HL-60/S4 treated with phorbol 12-myristate 13-acetate at 8.2 ng/mL for 4 days and 3 days (cell line): ENCODE results near the gene TMEM184B.

Experiments used
- in situ Hi-C: fragments of 300-500 bp; cut with MboI; formaldehyde crosslinking; loops from 2 replicates; pipeline ENCODE4 v1.15.0; 2022; ENCODE audit warnings: low sequenced_read_pairs

Gene TMEM184B

DNA sequence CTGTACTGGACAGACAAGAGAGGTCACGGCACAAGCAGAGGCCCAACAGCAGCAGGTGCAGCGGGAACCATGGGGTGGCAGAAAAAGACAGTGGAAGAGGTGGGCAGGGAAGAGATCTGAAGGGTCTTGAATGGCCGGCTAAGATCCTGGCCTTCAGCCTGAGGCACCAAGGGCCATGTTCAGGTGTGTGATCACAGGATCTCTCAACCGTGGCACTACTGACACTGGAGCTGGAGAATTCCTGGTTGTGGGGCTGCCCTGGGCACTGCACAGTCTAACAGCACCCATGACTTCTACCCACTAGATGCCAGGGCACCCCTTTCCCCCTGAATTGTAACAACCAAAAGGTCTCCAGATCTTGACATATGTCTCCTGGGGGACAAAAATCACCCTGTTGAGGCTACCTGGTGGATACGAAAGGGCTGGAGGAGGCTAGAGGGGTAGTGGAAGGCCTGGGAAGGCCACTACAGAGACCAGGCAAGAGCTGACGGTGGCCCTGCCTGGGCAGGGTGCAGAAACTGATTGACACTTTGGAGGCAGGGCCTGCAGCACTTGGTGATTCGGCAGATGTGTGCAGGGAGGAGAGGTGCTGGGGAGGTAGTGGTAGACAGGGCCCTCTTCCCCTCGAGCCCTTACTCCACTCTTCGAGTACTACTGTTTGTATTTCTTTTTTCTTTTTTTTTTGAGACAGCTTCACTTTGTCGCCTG is 36.1 kb upstream of the TMEM184B start:
- in situ Hi-C loops, result no loop called here

DNA sequence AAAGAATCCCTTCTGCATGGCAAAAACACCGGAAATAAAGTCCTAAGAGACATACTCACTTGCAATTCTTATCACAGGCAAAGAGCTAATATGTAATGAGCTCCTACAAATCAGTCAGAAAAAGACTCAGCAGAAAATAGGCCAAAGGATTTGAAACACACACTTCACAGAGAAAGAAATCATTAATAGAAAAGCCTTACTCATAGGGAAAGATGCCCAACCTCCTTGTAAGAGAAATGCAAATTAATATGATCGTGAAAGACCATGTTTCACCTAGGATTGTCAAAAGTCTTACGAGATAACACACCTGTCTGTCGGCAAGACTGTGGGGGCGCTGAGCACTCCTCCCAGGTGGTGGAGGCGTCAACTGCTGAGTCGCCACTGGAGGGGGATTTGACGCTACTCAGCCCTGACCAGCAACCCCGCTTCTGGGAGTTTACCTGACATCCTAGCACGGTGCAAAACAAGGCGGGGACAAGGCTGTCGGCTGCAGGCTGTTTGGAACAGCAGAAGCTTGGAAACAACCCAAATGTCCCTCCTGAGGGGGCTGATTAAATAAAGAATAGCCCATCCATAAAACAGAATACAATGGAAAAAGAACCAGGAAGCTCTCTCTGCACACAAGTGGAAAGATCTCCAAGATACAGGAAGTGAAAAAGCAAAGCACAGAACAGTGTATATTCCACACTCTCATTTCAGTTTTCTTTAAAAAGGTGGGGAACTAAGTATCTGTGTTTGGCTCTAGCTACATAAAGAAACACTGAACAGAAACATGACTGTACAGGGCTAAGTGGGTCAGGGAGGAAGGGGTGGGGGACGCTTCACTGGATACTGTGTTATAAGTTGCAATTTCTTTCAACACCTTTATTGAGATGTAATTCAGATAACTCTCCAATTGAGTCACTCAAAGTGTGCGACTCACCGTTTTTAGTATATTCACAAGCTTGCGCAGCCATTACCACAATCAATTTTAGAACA is 33.0 kb upstream of the TMEM184B start:
- in situ Hi-C loops, result no loop called here

DNA sequence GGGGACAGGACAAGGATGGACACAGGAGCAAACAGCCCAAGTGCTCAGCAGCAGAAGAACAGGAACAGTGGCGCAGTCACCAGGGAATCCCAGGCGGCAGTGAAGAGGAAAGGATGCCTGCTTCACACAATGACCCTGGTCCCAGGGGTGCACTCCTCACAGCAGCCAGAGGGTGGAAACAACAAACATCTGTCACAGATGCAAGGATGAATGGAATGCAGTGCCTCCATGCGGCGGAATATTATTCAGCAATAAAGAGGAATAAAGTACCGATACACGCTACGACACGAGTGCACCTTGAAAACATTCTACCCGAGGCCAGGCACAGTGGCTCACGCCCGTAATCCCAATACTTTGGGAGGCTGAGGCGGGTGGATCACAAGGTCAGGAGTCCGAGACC is 31.7 kb upstream of the TMEM184B start:
- in situ Hi-C loops, result no loop called here

DNA sequence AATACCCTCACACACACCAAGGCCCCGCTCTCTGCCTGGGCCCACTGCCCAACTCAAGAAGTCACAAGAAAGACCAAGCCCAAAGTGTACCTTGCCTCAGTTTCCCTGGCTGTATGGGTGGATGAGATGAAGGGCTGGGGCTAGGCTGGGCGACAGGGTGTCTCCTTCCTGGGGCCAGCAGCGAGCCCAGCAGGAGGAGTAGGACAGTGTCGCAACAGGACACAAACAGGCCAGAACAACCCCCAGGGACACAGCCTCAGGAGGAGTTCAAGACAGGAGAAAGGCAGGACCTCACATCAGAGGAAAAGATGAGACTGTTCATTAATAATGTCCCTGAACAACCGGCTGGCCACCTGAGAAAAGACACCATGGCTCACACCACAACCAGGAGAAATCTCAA is 31.2 kb upstream of the TMEM184B start:
- in situ Hi-C loops, result no loop called here

DNA sequence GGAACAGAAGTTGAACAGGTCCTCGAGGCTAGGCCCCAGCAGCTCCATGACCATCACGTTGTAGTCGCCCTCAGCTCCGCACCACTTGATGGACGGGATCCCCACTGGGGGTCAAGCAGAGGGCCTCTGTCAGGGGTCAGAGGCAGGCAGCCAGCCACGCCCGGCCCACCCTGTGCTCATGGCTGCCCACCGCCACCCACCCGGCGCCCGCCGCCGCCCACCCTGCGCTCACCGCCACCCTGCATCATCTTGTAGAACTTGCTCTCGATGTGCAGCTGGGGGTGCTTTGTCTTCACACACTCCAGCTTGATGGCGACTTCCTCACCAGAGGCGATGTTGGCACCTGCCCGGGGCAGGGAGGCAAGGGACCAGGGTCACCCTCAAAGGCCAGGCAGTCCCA is 30.1 kb upstream of the TMEM184B start:
- in situ Hi-C loops, result no loop called here

DNA sequence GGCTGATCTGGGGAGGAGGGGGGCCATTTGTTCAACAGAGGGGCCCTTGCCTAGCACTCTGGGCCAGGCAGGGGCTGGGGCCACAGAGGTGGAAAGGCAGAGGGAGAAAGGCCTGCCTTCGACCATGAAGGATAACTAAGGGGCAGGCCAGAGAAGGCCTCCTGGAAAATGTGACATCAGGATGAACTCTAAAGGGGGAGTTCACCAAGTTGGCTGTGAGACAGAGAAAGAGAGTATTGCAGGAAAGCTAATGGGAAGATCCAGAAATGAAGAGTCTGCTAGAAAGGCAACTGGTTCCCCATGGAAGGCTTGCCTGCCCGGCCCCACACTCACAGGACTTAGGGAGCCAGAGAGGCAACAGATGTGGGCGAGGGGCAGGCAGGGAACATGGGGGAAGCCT is 28.1 kb upstream of the TMEM184B start:
- in situ Hi-C loops, result no loop called here

DNA sequence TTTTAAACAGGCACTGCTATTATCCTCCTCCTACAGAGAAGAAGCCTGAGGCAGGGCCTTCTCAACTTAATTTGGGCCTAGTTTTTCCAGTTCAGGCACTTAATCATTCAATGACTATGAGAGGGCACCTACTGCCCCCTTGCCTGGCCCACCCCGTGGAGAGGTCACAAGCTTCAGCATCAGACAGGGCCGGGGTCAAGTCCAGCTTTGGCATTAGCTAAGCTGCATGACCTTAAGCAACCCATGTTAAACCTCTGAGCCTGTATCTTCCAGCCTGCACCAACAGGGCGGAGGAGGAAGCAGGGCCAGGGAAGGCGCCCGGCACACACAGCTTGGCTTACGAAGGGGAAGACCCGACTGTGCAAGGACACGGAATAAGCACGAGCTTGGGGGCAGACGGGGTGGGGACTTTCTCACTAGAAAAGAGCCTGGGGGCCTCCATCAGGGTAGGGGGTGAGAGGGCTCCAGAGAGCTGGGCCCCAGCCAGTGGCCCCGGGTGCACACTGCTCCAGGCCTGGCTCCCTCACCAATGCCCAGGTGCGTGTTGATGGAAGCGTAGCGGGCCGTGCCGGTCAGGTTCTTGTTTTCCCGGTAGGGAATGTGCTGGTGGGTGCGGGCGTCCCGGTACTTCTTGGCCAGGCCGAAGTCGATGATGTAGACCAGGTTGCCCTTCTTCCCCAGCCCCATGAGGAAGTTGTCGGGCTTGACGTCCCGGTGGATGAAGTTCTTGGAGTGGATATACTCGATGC is 27.6 kb upstream of the TMEM184B start:
- in situ Hi-C loops, result no loop called here

DNA sequence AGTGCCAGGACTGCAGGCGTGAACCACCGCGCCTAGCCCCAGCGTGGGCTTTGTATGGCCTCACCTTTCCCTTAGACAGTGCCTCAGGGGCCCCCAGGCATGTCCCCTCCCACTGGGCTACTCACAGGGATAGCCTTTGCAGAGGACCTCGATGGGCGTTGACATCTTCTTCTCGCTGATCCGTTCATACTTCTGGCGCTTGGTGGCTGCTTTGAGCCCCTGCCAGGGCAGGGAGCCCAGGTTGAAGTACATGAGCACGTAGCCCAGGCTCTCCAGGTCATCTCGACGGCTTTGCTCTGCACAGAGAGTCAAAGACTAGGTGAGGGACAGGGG is 26.9 kb upstream of the TMEM184B start:
- in situ Hi-C loops, result no loop called here

DNA sequence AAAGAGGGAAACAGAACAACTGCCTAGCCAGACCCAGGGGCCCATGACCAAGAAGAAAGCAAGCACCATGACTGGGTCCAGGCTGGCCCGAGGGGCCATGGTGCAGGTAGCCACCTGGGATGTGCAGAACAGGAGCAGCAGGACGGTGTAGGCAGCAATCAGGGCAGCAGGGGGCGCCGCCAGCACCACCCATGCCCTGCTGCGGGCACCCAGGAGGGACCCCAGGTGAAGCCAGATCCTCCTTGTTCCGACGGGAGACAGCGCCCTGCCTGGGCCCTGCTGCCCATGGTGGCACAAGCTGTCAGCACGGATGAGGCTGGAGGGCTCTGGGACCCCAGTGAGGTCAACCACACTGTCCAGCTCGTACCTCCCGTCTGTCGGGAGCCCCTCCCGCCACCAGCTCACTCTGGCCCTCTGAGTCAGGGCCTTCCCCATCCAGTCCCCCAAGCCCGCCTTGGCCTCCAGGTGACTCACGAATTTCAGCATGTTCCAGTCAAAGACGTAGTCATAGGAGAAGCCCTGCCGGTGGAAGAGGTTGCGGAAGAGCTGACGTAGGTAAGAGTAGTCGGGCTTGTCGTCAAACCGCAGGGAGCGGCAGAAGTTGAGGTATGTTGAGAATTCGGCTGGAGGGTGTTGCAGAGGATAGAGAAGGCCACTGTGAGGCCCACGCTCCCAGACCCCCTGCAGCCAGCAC is 25.6 kb upstream of the TMEM184B start:
- in situ Hi-C loops, result no loop called here

DNA sequence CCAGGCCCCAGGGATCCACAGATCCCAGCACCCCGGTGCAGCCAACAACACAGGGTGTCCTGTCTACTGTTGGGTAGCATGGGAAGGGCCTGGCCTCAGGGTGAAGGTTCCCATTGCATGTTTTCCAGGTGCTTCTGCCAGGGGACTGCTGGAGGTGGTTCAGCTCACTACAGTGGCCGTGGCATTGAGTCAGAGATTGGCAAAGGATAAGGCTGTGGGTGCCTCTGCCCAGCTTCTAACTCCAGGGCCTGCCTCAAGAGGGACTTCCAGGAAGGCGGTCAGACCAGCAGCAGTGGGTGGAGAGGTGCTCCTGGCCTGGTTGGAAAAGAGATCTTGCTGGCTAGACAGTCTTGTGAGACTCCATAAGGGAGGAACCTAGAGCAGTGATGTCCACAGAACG is 23.6 kb upstream of the TMEM184B start:
- in situ Hi-C loops, result no loop called here

DNA sequence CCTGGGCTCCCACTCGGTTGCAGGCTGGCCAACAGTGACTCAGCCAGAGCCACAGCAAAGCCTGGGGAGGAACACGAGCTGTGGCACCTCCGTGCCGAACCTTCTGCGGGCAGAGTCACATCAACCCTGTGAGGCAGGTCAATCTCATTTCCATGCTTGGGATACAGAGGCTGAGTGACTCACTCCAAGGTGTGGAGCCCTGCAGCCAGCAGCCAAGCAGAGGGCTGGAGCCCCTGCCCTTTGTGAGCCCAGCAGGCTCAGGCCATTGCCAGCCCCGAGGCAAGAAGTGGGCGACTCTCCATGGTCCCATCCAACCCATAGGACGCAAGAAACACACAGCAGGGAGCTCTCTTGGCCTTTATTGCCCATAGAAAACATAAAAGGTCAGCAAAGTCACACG is 23.1 kb upstream of the TMEM184B start:
- in situ Hi-C loops, result no loop called here

DNA sequence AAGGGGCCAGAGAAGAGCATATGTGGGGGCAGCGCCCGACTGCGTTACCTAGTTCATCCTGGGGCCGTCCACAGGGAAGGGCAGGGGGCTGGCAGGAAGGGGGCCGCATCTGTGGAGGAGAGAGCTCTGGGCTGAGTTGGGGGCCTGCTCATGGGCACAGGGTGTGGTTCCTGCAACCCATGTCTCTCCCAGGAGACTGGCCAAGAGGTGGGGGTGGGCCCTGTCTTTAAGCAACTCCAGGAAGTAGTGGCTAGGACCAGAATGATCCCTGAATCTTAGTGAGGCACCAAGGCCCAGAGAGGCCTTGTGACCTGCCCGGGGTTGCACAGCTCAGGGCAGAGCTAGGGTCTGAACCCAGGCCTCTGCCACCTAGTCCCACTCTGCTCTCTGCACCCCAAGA is 22.5 kb upstream of the TMEM184B start:
- in situ Hi-C loops, result no loop called here

DNA sequence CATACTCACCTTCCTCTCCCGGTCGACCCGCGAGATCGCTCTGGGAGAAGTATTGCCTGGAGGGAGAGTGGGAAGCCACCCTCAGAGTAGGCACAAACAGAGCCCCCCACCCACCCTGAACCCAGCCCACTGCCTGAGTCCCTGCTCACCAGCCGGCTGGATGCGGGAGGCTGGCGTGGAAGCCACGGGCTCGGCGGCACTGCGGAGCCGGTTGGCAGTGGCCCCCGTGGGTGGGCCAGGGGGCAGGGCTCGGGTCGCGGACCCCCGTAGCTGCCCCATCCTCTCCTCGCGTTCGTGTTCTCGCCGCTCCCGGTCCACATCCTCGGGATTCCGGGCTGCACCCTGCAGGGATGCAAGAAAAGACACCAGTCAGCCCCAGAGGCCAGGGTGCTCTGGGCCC is 21.4 kb upstream of the TMEM184B start:
- in situ Hi-C loops, result no loop called here

DNA sequence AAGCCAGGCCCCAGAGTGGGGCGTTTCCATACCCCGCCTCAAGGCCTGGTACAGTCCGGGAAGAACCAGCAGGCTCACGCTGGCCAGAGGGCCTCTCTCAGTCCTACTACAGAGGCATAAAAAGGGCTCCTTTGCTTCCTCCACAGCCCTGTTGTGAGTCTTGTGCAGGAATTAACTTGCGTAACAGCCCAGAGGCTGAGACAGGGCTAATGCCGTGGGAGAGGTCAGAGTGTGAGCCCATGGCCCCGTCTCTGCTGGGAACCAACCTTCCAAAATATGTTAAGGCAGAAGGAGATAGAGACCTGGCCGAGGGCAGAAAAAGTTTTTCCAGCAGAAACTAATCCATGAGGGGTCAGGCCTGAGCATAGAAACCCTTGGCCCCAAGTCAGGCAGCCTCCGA is 19.9 kb upstream of the TMEM184B start:
- in situ Hi-C loops, result no loop called here

DNA sequence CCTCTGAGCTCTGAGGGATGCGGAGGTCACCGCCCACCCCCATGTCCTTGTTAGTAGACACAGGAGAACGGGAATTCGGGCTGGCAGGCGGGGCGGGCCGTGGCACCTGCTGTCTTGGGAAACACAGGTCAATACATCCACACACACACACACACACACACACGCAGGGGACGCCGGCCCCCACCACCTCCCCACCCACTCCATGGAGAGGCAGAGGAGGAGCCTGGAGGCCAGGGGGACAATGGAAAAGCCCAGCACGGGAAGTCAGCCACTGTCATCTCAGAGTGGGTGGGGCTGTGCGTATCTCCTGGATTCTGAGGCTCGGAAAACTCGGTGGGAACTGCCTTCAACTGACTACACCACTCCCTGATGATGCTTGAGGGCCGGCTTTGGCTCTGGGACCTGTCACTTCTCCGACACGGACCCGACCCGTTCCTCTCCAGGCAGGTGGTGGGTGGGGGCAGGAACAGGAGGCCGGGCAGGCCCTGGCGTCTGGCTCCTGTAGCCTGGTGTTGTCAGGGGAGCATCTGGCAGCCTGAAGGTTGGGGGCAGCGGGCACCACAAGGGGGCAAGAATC is 18.5 kb upstream of the TMEM184B start:
- in situ Hi-C loops, result no loop called here

DNA sequence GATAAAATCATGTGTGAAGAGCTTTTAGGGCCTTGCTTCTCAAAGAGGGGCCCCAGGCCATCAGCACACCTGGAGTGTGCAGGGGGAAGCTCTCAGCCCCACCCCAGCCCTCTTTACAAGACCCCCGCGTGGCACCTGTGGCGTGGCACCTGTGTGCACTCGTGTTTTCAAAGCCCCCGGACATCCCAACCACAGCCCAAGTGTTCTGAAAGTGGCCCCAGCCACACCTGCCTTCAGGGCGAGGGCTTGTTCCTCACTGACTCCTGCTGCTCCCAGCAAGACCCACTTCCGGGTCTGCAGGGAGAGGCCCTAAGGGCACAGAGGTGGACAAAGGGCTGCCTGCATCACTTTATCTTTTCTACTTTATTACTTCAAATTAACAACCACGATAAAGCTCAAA is 17.5 kb upstream of the TMEM184B start:
- in situ Hi-C loops, result no loop called here

DNA sequence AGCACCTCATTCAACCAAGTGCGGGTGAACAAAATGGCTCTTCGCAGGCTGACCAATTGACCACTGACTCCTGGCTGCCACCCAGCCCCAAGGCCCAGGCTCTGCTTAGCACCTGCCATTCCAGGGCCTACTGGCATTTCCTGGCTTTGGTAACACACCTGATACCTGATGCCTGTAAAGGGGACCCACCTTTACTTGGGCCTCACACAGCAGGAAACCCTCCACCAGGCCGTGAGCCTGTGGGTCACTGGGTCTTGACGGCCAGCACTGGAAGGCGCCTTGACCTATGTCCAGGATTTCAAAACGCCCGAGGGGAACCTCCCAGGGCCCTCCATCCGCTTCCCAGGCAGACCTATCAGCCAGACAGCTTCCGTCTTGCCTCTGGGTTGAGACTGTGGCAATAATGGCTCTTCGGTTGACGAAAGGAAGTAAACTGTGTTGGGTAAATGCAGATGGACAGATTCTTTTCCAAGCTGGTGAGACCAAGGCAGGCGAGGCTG is 16.8 kb upstream of the TMEM184B start:
- in situ Hi-C loops, result no loop called here

DNA sequence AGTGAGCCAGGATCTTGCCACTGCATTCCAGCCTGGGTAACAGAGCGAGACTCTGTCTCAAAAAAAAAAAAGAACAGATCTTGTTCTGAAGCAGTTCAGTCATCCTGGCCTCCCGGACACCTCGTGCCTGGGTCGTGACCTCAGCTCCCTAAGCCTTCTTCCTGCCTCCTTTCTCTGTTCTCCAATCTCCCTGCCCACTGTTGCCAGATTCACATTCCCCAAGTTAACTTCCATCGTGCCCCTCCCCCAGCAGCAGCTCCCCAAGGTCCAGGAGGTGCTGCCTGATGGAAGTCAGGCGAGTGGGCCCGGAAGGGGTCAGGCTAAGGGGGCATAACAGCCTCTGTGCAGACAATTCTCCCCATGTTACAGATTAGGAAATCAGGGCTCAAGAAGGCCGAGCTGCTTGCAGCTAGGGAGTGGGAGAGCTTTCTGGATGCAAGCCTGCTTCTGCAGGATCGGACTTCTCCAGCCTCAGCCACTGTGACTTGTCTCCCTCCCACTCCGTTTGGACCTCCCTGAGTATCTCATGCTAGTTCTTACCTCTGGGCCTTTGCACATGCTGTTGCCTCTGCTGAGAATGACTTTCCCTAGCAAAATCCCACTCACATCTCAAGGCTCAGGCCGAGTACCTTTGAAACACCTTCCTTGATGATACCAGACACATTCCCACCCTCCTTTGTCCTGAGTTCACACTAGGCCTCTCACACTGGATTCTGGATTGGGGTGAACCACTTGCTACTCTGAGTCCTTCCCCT is 14.3 kb upstream of the TMEM184B start:
- in situ Hi-C loops, result no loop called here

DNA sequence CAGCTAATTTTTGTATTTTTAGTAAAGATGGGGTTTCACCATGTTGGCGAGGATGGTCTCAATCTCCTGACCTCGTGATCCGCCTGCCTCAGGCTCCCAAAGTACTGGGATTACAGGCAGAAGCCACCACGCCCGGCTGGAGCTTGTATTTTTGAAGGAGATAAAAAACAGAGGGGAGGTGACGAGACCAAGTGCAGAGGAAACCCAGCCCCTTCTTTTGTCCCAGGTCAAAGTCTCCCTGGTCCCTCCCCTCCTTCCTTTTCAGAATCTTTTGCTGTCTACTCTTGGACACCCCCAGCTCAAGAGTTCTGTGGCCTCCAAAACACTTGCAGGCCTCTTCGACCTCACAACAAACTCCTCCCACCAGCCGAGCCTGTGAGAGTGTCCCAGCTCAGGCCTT is 12.2 kb upstream of the TMEM184B start:
- in situ Hi-C loops, result no loop called here

DNA sequence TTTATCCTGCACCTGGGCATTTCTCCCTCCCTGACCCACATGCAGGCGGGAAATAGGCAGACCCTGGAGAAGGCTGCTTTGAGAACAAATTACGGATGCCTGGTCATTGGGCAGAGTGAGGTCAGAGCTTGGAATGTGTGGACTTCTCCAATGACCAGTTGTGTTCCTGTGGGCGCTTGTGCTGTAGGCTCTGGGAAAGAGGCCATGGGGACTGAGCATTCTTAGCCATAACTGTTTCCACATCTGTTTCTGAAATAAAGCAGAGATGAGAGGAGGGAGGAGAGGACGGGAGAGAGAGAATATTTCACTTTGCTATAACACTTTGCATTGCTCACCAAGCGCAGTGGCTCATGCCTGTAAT is 11.2 kb upstream of the TMEM184B start:
- in situ Hi-C loops, result no loop called here
